Measurements from ENCODE around the gene USP31.

The USP31 gene

GRCh38 chr16:23031508-23032098, 117.6 kb downstream of the USP31 start:
- no peak overlapping the region for H3K4me3 ChIP-seq (ENCODE audit: low read length)
- no peak for TF ChIP-seq ZNF274 (IDR thresholded peaks at IDR 0.05; ENCODE audit: low read depth, low read length)

DNA sequence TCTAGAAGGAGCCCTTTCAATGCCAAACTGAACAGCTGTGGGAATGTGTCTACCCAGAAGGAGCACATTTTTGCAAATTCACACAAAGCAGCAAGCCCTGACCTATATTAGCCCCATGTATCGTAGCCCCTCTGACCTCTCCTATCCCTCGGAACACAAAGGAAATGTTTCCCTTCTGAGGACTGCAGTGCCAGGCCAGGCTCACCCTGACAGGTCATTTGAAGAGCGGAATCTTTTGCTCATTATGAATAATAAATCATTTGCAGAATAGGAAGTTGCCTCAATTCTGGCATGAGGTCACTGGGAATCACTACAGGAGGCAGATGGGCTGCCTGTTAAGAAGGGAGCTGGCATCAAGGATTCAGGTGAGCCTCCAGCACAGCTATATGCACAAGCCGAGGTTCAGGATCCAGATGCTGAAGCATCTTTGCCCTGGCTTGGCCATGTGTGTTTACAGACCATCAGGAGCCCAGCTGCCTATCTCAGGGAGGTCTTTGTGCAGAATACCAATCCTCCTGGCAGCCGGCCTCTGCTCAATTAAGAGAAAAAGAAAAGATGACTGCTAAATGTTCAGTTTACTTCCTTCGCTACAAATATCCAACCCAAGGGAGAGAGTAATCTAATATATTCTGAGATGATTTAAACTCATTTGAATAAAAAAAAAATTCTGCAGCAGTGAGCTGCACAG, 119.4 kb downstream of the USP31 start:
- no peak for TF ChIP-seq ZNF274 (IDR thresholded peaks at IDR 0.05; ENCODE audit: low read depth, low read length)
- H3K4me3 ChIP-seq (ENCODE audit: low read length): no peak overlapping the region

DNA sequence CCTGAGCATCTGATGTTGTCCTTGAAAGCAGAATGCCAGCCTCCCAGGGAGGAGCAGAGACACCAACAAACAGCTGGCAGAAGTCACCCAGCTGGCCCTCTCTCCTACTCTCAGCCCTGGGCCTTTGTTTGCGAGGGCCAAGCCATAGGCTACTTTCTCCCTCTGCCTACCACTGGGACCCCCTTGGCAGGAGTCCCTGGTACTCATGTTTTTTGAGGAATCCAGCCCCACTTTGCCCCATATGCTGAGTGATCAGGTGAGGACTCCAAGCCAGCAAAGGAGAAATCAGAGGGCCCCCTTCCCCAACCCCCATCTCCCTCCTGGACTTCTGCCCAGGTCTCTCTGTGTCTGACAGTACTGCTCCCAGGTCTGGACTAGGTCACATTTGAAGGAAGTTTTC, 121.9 kb downstream of the USP31 start:
- no peak for TF ChIP-seq ZNF274 (IDR thresholded peaks at IDR 0.05; ENCODE audit: low read depth, low read length)
- no peak overlapping the region for H3K4me3 ChIP-seq (ENCODE audit: low read length)

DNA sequence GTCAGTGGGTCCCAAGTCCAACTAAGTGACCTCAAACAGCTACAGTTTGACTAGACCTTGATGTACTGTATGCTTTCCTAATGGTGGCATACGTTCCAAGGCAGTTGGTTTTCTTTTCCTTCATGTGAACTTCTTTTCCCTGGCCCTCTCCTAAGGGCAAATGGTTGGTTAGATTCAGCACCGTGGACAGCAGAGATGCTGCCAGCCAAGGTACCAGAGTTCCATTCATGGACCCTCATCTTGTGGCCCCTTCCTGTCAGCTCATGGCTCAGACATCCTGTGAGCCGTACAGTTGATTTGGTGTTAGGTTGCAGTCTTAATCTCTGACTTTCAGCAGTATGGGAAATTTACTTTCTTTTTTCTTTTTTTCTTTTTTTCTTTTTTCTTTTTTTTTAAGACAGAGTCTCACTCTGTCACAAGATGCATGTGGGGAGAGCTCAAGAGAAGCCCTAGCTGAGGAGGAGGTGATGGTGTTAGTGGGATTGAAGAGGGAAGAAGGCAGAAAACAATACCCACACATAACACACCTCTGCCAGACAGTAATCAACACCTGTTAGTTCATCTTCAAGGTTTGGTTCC, 122.4 kb downstream of the USP31 start:
- H3K4me3 ChIP-seq (ENCODE audit: low read length): no peak overlapping the region
- TF ChIP-seq ZNF274 (IDR thresholded peaks at IDR 0.05; ENCODE audit: low read depth, low read length): no peak

GRCh38 chr16:23025692-23026307, 123.5 kb downstream of the USP31 start:
- TF ChIP-seq ZNF274 (IDR thresholded peaks at IDR 0.05; ENCODE audit: low read depth, low read length): no peak
- H3K4me3 ChIP-seq (ENCODE audit: low read length): no peak overlapping the region

DNA sequence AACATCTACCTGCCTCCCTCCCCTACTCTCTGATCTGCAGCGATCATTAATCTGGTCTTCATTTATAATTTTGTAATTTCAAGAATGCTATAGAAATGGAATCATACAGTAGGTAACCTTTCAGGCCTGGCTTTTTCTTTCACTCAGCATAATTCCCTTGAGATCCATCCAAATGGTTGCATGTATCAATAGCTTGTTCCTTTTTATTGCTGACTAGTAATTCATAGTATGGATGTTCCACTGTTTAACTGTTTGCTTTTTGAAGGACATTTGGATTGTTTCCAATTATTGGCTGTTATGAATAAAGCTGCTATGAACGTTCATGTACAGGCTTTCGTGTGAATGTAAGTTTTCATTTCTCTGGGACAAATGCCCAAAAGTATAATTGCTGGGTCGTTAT, 125.2 kb downstream of the USP31 start:
- no peak overlapping the region for H3K4me3 ChIP-seq (ENCODE audit: low read length)
- no peak for TF ChIP-seq ZNF274 (IDR thresholded peaks at IDR 0.05; ENCODE audit: low read depth, low read length)

- H3K4me3 ChIP-seq (ENCODE audit: low read length): no peak overlapping the region
- TF ChIP-seq ZNF274 (IDR thresholded peaks at IDR 0.05; ENCODE audit: low read depth, low read length): no peak
Measured at GRCh38 chr16:23020084-23020483, 129.2 kb downstream of the USP31 start.

GRCh38 chr16:23016368-23016767, 132.9 kb downstream of the USP31 start:
- no peak for TF ChIP-seq ZNF274 (IDR thresholded peaks at IDR 0.05; ENCODE audit: low read depth, low read length)
- peak overlapping the region; percentile 6; the same call in 1 of the 2 replicates for H3K4me3 ChIP-seq (ENCODE audit: low read length)

DNA sequence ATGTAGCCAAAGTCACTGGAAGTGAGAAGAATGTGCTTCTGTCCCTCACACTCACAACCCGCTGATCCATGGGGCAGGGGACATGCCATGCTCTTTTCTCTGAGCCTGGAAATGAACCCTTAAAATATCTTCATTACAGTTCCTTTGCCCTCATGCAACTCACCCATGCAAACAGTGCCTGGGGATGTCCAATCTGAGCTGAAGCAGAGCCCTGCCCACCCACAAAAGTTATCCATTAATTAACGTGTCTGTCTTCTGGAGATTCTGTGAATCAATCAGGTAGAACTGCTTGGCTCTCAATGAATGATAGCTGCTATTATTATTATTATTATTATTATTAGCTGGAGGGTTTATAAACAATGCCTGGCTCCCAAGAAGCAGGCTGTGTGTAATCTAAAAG, 133.7 kb downstream of the USP31 start:
- no peak overlapping the region for H3K4me3 ChIP-seq (ENCODE audit: low read length)
- TF ChIP-seq ZNF274 (IDR thresholded peaks at IDR 0.05; ENCODE audit: low read depth, low read length): no peak

GRCh38 chr16:23014592-23014991, 134.7 kb downstream of the USP31 start:
- no peak overlapping the region for H3K4me3 ChIP-seq (ENCODE audit: low read length)
- no peak for TF ChIP-seq ZNF274 (IDR thresholded peaks at IDR 0.05; ENCODE audit: low read depth, low read length)

All from GM08714 (cell line).